Upper lobe of left lung (tissue), 4 donors: ENCODE measurements around the gene KIF21B.

ENCODE experiments used
- POLR2AphosphoS5 ChIP-seq, 2 donors: sonication (generic); formaldehyde crosslinking; IDR thresholded peaks; one replicate each; pipeline ENCODE4 v1.5.1; 2017; ENCODE audit warnings: antibody characterized with exemption in 2 of 2
- TF ChIP-seq, protein P1 (sequence below), 6 experiments: fragments of 450-650 bp in 4 of 6; fragments of 200-600 bp in 2 of 6; sonication (generic) in 2 of 6; IDR thresholded peaks; one replicate each; pipeline ENCODE4 v1.5.1; 2016 to 2019; ENCODE audit warnings: antibody characterized with exemption in 6 of 6

DNA sequence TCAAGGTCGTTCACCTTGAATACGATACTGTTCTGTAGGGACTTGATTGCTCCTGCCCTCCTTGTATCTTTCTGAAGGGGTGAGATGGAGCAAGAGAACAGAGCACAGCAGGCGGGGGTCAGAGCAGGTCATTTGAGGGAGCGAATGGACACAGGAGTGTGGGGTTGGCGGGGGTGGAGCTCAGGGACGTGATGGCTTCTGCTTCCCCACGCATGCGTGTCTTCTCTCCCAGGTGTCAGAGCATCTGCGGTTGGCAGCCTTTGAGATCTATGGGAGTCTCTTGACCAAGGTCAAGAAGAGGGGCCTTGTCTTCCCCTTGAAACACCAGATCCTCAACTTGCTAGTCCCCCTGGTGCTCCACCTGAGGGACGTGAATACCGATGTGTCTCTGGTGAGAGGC lies 64.9 kb downstream of the KIF21B start:
- TF ChIP-seq, protein P1, sequence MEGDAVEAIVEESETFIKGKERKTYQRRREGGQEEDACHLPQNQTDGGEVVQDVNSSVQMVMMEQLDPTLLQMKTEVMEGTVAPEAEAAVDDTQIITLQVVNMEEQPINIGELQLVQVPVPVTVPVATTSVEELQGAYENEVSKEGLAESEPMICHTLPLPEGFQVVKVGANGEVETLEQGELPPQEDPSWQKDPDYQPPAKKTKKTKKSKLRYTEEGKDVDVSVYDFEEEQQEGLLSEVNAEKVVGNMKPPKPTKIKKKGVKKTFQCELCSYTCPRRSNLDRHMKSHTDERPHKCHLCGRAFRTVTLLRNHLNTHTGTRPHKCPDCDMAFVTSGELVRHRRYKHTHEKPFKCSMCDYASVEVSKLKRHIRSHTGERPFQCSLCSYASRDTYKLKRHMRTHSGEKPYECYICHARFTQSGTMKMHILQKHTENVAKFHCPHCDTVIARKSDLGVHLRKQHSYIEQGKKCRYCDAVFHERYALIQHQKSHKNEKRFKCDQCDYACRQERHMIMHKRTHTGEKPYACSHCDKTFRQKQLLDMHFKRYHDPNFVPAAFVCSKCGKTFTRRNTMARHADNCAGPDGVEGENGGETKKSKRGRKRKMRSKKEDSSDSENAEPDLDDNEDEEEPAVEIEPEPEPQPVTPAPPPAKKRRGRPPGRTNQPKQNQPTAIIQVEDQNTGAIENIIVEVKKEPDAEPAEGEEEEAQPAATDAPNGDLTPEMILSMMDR (IDR thresholded peaks at IDR 0.05) = no peak
- no peak for TF ChIP-seq POLR2AphosphoS5 (IDR thresholded peaks at IDR 0.05)
